HG02678 (cell line): ENCODE results near the gene NKIRAS1.
"Not testable (repeated sequence)": the region's sequence is repeated elsewhere in the genome, so short reads cannot be mapped to it uniquely, and the experiment has no call there.

ENCODE experiments used
- ATAC-seq: cut with Tn5 transposase; IDR thresholded peaks from one replicate; pipeline ENCODE4 v1.9.1; 2021; ENCODE audit warnings: mild to moderate bottlenecking, moderate library complexity; ENCODE audit not compliant: unreplicated experiment

The NKIRAS1 gene

GRCh38 chr3:23872330-23872729, 44.5 kb downstream of the NKIRAS1 start:
- ATAC-seq = no peak

GRCh38 chr3:23871361-23871760, 45.4 kb downstream of the NKIRAS1 start:
- not testable (repeated sequence) for ATAC-seq

GRCh38 chr3:23870663-23871043, 46.1 kb downstream of the NKIRAS1 start:
- ATAC-seq = not testable (repeated sequence)

- no peak for ATAC-seq
Measured at GRCh38 chr3:23869977-23870662, 46.7 kb downstream of the NKIRAS1 start.

- no peak for ATAC-seq
Measured at GRCh38 chr3:23867838-23868237, 49.0 kb downstream of the NKIRAS1 start.

GRCh38 chr3:23867400-23867799, 49.4 kb downstream of the NKIRAS1 start:
- ATAC-seq = no peak

GRCh38 chr3:23865595-23866396, 51.0 kb downstream of the NKIRAS1 start:
- peak; percentile 84 for ATAC-seq

- ATAC-seq = no peak
Measured at GRCh38 chr3:23864931-23865330, 51.9 kb downstream of the NKIRAS1 start.

GRCh38 chr3:23863060-23863459, 53.7 kb downstream of the NKIRAS1 start:
- ATAC-seq = no peak

- ATAC-seq = no peak
Measured at GRCh38 chr3:23861689-23862088, 55.1 kb downstream of the NKIRAS1 start.

GRCh38 chr3:23859839-23860382, 56.9 kb downstream of the NKIRAS1 start:
- no peak for ATAC-seq

- ATAC-seq = no peak
Measured at GRCh38 chr3:23859012-23859743, 57.6 kb downstream of the NKIRAS1 start.

- no peak for ATAC-seq
Measured at GRCh38 chr3:23856286-23856685, 60.5 kb downstream of the NKIRAS1 start.

GRCh38 chr3:23849462-23849861, 67.3 kb downstream of the NKIRAS1 start:
- not testable (repeated sequence) for ATAC-seq

- no peak for ATAC-seq
Measured at GRCh38 chr3:23845326-23846216, 71.2 kb downstream of the NKIRAS1 start.

- ATAC-seq = no peak
Measured at GRCh38 chr3:23843869-23844268, 72.9 kb downstream of the NKIRAS1 start.
